HL-60 (cell line): ENCODE results near the gene GPC3.

Experiments
- POLR2AphosphoS5 ChIP-seq: IDR thresholded peaks from 2 replicates; pipeline ENCODE4 v1.6.1; 2012; ENCODE audit warnings: low read depth
- TF ChIP-seq, protein P1 (sequence below): IDR thresholded peaks from one replicate; pipeline ENCODE4 v1.5.1; 2011; ENCODE audit warnings: low read length, control low read depth, inconsistent platforms; ENCODE audit not compliant: insufficient read depth

GRCh38 chrX:133878710-133879109, 106.7 kb downstream of the GPC3 start:
- TF ChIP-seq, protein P1, sequence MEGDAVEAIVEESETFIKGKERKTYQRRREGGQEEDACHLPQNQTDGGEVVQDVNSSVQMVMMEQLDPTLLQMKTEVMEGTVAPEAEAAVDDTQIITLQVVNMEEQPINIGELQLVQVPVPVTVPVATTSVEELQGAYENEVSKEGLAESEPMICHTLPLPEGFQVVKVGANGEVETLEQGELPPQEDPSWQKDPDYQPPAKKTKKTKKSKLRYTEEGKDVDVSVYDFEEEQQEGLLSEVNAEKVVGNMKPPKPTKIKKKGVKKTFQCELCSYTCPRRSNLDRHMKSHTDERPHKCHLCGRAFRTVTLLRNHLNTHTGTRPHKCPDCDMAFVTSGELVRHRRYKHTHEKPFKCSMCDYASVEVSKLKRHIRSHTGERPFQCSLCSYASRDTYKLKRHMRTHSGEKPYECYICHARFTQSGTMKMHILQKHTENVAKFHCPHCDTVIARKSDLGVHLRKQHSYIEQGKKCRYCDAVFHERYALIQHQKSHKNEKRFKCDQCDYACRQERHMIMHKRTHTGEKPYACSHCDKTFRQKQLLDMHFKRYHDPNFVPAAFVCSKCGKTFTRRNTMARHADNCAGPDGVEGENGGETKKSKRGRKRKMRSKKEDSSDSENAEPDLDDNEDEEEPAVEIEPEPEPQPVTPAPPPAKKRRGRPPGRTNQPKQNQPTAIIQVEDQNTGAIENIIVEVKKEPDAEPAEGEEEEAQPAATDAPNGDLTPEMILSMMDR, result no peak
- no peak for TF ChIP-seq POLR2AphosphoS5
